Parathyroid adenoma (tissue), 2 donors: ENCODE measurements around the gene PAQR5.

Source experiments
- H2AFZ ChIP-seq: fragments of 300-600 bp; sonication (generic); one replicate; pipeline ENCODE4 v1.7.0; 2017; ENCODE audit warnings: antibody characterized with exemption, mild to moderate bottlenecking
- H3K27ac ChIP-seq: fragments of 300-600 bp; sonication (generic); one replicate; pipeline ENCODE4 v1.7.0; 2017
- H3K27me3 ChIP-seq: fragments of 300-600 bp; sonication (generic); one replicate; pipeline ENCODE4 v1.7.0; 2017; ENCODE audit warnings: low read length; ENCODE audit not compliant: control insufficient read depth, insufficient read depth
- H3K36me3 ChIP-seq: fragments of 300-600 bp; sonication (generic); one replicate; pipeline ENCODE4 v1.7.0; 2017; ENCODE audit warnings: low read length; ENCODE audit not compliant: control insufficient read depth, insufficient read depth
- H3K4me1 ChIP-seq: fragments of 300-600 bp; sonication (generic); one replicate; pipeline ENCODE4 v1.7.0; 2017; ENCODE audit warnings: control low read depth
- H3K4me2 ChIP-seq: fragments of 300-600 bp; sonication (generic); one replicate; pipeline ENCODE4 v1.7.0; 2017; ENCODE audit warnings: low read length
- H3K4me3 ChIP-seq: fragments of 300-600 bp; sonication (generic); one replicate; pipeline ENCODE4 v1.7.0; 2017; ENCODE audit warnings: low read depth, low read length
- H3K79me2 ChIP-seq: fragments of 300-600 bp; sonication (generic); one replicate; pipeline ENCODE4 v1.7.0; 2017; ENCODE audit warnings: control low read depth
- H3K9ac ChIP-seq: fragments of 300-600 bp; sonication (generic); one replicate; pipeline ENCODE4 v1.7.0; 2017; ENCODE audit warnings: mild to moderate bottlenecking
- H3K9me3 ChIP-seq: fragments of 300-600 bp; sonication (generic); one replicate; pipeline ENCODE4 v1.7.0; 2017; ENCODE audit warnings: low read length; ENCODE audit not compliant: control insufficient read depth
- CTCF ChIP-seq: fragments of 300-600 bp; sonication (generic); IDR thresholded peaks from one replicate; pipeline ENCODE4 v1.7.0; 2017; ENCODE audit warnings: antibody characterized with exemption, mild to moderate bottlenecking
- donor health status: primary hyperparathyroidism.

Gene PAQR5

GRCh38 chr15:69346112-69346511, 47.4 kb downstream of the PAQR5 start:
- H3K9ac ChIP-seq: no peak overlapping the region
- peaks cover 5% of the 10 kb centered on the region for H3K4me1 ChIP-seq
- no peaks in the 10 kb centered on the region for H3K36me3 ChIP-seq
- H3K4me2 ChIP-seq: no peak overlapping the region
- no peak for TF ChIP-seq CTCF
- H3K9me3 ChIP-seq: no peaks in the 10 kb centered on the region
- no peak overlapping the region for H2AFZ ChIP-seq
- no peaks in the 10 kb centered on the region for H3K79me2 ChIP-seq
- no peaks in the 10 kb centered on the region for H3K27me3 ChIP-seq
- no peak overlapping the region for H3K27ac ChIP-seq
- H3K4me3 ChIP-seq: no peak overlapping the region

GRCh38 chr15:69351333-69351732, 52.6 kb downstream of the PAQR5 start:
- no peaks in the 10 kb centered on the region for H3K4me1 ChIP-seq
- no peak overlapping the region for H3K9ac ChIP-seq
- H3K79me2 ChIP-seq: no peaks in the 10 kb centered on the region
- no peaks in the 10 kb centered on the region for H3K9me3 ChIP-seq
- no peak overlapping the region for H3K4me3 ChIP-seq
- no peak overlapping the region for H3K4me2 ChIP-seq
- no peak for TF ChIP-seq CTCF
- no peaks in the 10 kb centered on the region for H3K27me3 ChIP-seq
- no peaks in the 10 kb centered on the region for H3K36me3 ChIP-seq
- no peak overlapping the region for H2AFZ ChIP-seq
- no peak overlapping the region for H3K27ac ChIP-seq

GRCh38 chr15:69351884-69352283, 53.2 kb downstream of the PAQR5 start:
- Histone ChIP-seq H3K27ac (no peak overlapping the region), H3K4me1 (no peaks in the 10 kb centered on the region), H3K36me3 (no peaks in the 10 kb centered on the region), H3K79me2 (no peaks in the 10 kb centered on the region), H3K27me3 (no peaks in the 10 kb centered on the region), H3K4me2 (no peak overlapping the region), H2AFZ (no peak overlapping the region), H3K4me3 (no peak overlapping the region), H3K9ac (no peak overlapping the region), H3K9me3 (no peaks in the 10 kb centered on the region)
- TF ChIP-seq CTCF: no peak

- Histone ChIP-seq H3K27ac (peak overlapping the region; percentile 70), H3K27me3 (no peaks in the 10 kb centered on the region), H3K4me2 (peak overlapping the region; percentile 33), H3K9ac (no peak overlapping the region), H2AFZ (no peak overlapping the region), H3K4me1 (peaks cover 20% of the 10 kb centered on the region), H3K4me3 (no peak overlapping the region), H3K36me3 (no peaks in the 10 kb centered on the region), H3K79me2 (no peaks in the 10 kb centered on the region), H3K9me3 (no peaks in the 10 kb centered on the region)
- TF ChIP-seq CTCF: no peak
Measured at GRCh38 chr15:69357773-69358771, 59.4 kb downstream of the PAQR5 start.
